CD4-positive, alpha-beta T cell (primary cell): ENCODE results near the gene IL17REL. TPM values are rescaled to one million over a fixed set of nuclear protein-coding genes. Genes with fewer than 3 reads are reported as not detected.

Source experiments
- ATAC-seq: fragments of 200-7000 bp; cut with Tn5 transposase; one replicate; pipeline ENCODE4 v1.10.0; 2022; ENCODE audit warnings: mild to moderate bottlenecking; ENCODE audit not compliant: poor library complexity
- CTCF ChIA-PET: fragments of 350-600 bp; sonication (Branson Sonifier 250); formaldehyde crosslinking; loops from one replicate; lab custom pipeline; 2021; ENCODE audit warnings: antibody characterized with exemption, inconsistent platforms; lab: Charles Lee
- POLR2A ChIA-PET: fragments of 350-600 bp; sonication (Branson Sonifier 250); formaldehyde crosslinking; loops from one replicate; lab custom pipeline; 2021; ENCODE audit warnings: antibody characterized with exemption, inconsistent platforms; lab: Charles Lee
- DNase-seq, 14 experiments: peaks; one replicate each; pipeline ENCODE4 v3.0.0-alpha.2; 2013 to 2020; ENCODE audit warnings: mixed read lengths in 2 of 14
- H3K27ac ChIP-seq, 2 donors: one replicate each; pipeline versions ENCODE4 v1.5.1 to v1.7.0; 2013; ENCODE audit warnings: low read length in 2 of 2, low read depth in 1 of 2, mild to moderate bottlenecking in 1 of 2
- H3K27me3 ChIP-seq, 2 experiments: 1 replicate in 1 of 2; 2 replicates in 1 of 2; pipeline versions ENCODE4 v1.6.1 to v1.7.0; 2013; ENCODE audit warnings: low read length in 2 of 2, control low read depth in 1 of 2, mild to moderate bottlenecking in 1 of 2, moderate library complexity in 1 of 2; ENCODE audit not compliant: insufficient read depth in 2 of 2, control insufficient read depth in 1 of 2
- H3K36me3 ChIP-seq: one replicate; pipeline ENCODE4 v1.6.1; 2013; ENCODE audit warnings: low read length, control low read depth; ENCODE audit not compliant: insufficient read depth
- H3K4me1 ChIP-seq: one replicate; pipeline ENCODE4 v1.6.1; 2013; ENCODE audit warnings: low read length, control low read depth; ENCODE audit not compliant: insufficient read depth
- H3K4me3 ChIP-seq: one replicate; pipeline ENCODE4 v1.5.1; 2013; ENCODE audit warnings: mild to moderate bottlenecking, low read length, moderate library complexity
- H3K9me3 ChIP-seq, 2 experiments: 1 replicate in 1 of 2; 2 replicates in 1 of 2; pipeline versions ENCODE4 v1.6.1 to v1.7.0; 2013; ENCODE audit warnings: low read length in 2 of 2, mild to moderate bottlenecking in 2 of 2, control low read depth in 1 of 2, moderate library complexity in 1 of 2; ENCODE audit not compliant: control insufficient read depth in 1 of 2, insufficient read depth in 1 of 2
- H3K27ac Mint-ChIP-seq: one replicate; pipeline ENCODE4 v1.8.0; 2020; ENCODE audit warnings: mixed read lengths
- H3K27me3 Mint-ChIP-seq: one replicate; pipeline ENCODE4 v1.8.0; 2021; ENCODE audit warnings: mixed read lengths
- H3K36me3 Mint-ChIP-seq: one replicate; pipeline ENCODE4 v1.8.0; 2021; ENCODE audit warnings: low read depth, mixed read lengths
- H3K4me1 Mint-ChIP-seq: one replicate; pipeline ENCODE4 v1.8.0; 2021; ENCODE audit warnings: low read depth, mixed read lengths
- H3K4me3 Mint-ChIP-seq: one replicate; pipeline ENCODE4 v1.8.0; 2020; ENCODE audit warnings: mild to moderate bottlenecking, mixed read lengths
- H3K9me3 Mint-ChIP-seq: one replicate; pipeline ENCODE4 v1.8.0; 2020; ENCODE audit warnings: mixed read lengths
- CTCF ChIP-seq: fragments of 200-600 bp; IDR thresholded peaks from one replicate; pipeline ENCODE4 v1.8.0; 2022; ENCODE audit warnings: antibody characterized with exemption, mild to moderate bottlenecking
- intact Hi-C, 2 experiments: fragments of 100-400 bp; cut with DNase I in 1 of 2; cut with micrococcal nuclease in 1 of 2; formaldehyde crosslinking; loops; one replicate each; pipeline versions ENCODE4 v1.15.1 to v1.9.0; 2023 to 2025; cut with DNase I, micrococcal nuclease
- total RNA-seq, 174 experiments: library from RNA in 2 of 174; stranded (reverse) in 2 of 174; gene quantifications; one replicate each; pipeline ENCODE4 v1.2.3 and lab custom pipeline; 2021 to 2026

Gene IL17REL
- total RNA-seq, 2 experiments from 2014 or later = not detected

GRCh38 chr22:50004918-50005317, 7.6 kb downstream of the IL17REL start:
- H3K4me3 ChIP-seq = no peak overlapping the region
- no peaks in the 10 kb centered on the region for H3K36me3 Mint-ChIP-seq
- peaks cover 9% of the 10 kb centered on the region for H3K27me3 Mint-ChIP-seq
- no peaks in the 10 kb centered on the region for H3K36me3 ChIP-seq
- POLR2A ChIA-PET = no interaction called here
- H3K4me3 Mint-ChIP-seq = no peak overlapping the region
- no peaks in the 10 kb centered on the region for H3K9me3 Mint-ChIP-seq
- H3K27ac Mint-ChIP-seq = no peak overlapping the region
- no peak for ATAC-seq
- intact Hi-C loops = no loop called here
- no peak for DNase-seq
- H3K27ac ChIP-seq = no peak overlapping the region
- H3K27me3 ChIP-seq = peaks cover 8 to 10% of the 10 kb centered on the region in 2 experiments
- CTCF ChIA-PET = interaction anchor here (0.5 to 1.6 kb wide), 2 partner anchors 26 to 109 kb away, joined by 3 to 5 read pairs; no protein-coding TSS in a partner anchor
- peaks cover 7% of the 10 kb centered on the region for H3K4me1 ChIP-seq
- TF ChIP-seq CTCF = no peak
- H3K9me3 ChIP-seq = peaks cover 0 to 4% of the 10 kb centered on the region in 2 experiments
- H3K4me1 Mint-ChIP-seq = no peaks in the 10 kb centered on the region

- H3K27me3 Mint-ChIP-seq = peaks cover 9% of the 10 kb centered on the region
- Histone ChIP-seq H3K4me3 (no peak overlapping the region), H3K36me3 (no peaks in the 10 kb centered on the region), H3K27ac (no peak overlapping the region), H3K4me1 (peaks cover 11% of the 10 kb centered on the region), H3K9me3 (peaks cover 0 to 6% of the 10 kb centered on the region in 2 experiments), H3K27me3 (peaks cover 7 to 11% of the 10 kb centered on the region in 2 experiments)
- no peaks in the 10 kb centered on the region for H3K36me3 Mint-ChIP-seq
- H3K4me1 Mint-ChIP-seq = peaks cover 9% of the 10 kb centered on the region
- TF ChIP-seq CTCF = no peak
- ChIA-PET CTCF (interaction anchor here (0.8 kb wide), 1 partner anchor 28 kb away, joined by 3 read pairs; no protein-coding TSS in a partner anchor), POLR2A (no interaction called here)
- no peak overlapping the region for H3K4me3 Mint-ChIP-seq
- DNase-seq = no peak
- intact Hi-C loops = no loop called here
- H3K27ac Mint-ChIP-seq = no peak overlapping the region
- H3K9me3 Mint-ChIP-seq = no peaks in the 10 kb centered on the region
- ATAC-seq = no peak
These were observed 9.8 kb downstream of the IL17REL start for GRCh38 chr22:50002791-50003190.

- ATAC-seq = no peak
- DNase-seq = no peak
These were observed 11.0 kb downstream of the IL17REL start for GRCh38 chr22:50001388-50002231.

More at GRCh38 chr22:50001388-50002231, 11.0 kb downstream of the IL17REL start:
- intact Hi-C loops = no loop called here
- H3K4me3 ChIP-seq = no peak overlapping the region
- ChIA-PET POLR2A (no interaction called here), CTCF (interaction anchor here (0.8 to 1.5 kb wide), 2 partner anchors 29 kb away, joined by 3 to 5 read pairs; no protein-coding TSS in a partner anchor)
- Mint-ChIP-seq H3K9me3 (no peaks in the 10 kb centered on the region), H3K36me3 (no peaks in the 10 kb centered on the region), H3K27me3 (peaks cover 9% of the 10 kb centered on the region), H3K4me1 (peaks cover 9% of the 10 kb centered on the region), H3K27ac (no peak overlapping the region), H3K4me3 (no peak overlapping the region)
- H3K27me3 ChIP-seq = peaks cover 7 to 11% of the 10 kb centered on the region in 2 experiments
- no peak overlapping the region for H3K27ac ChIP-seq
- H3K4me1 ChIP-seq = peaks cover 16% of the 10 kb centered on the region
- peaks cover 0 to 6% of the 10 kb centered on the region in 2 experiments for H3K9me3 ChIP-seq
- TF ChIP-seq CTCF = no peak
- no peaks in the 10 kb centered on the region for H3K36me3 ChIP-seq
